ENCODE measurements around the gene AP1S1. TPM values are rescaled to one million over a fixed set of nuclear protein-coding genes. Genes with fewer than 3 reads are reported as not detected.
"Not testable (repeated sequence)": the region's sequence is repeated elsewhere in the genome, so short reads cannot be mapped to it uniquely, and the experiment has no call there.

The AP1S1 gene
- total RNA-seq, 2 donors from 2014 or later = 11.9 to 33.0 TPM

DNA sequence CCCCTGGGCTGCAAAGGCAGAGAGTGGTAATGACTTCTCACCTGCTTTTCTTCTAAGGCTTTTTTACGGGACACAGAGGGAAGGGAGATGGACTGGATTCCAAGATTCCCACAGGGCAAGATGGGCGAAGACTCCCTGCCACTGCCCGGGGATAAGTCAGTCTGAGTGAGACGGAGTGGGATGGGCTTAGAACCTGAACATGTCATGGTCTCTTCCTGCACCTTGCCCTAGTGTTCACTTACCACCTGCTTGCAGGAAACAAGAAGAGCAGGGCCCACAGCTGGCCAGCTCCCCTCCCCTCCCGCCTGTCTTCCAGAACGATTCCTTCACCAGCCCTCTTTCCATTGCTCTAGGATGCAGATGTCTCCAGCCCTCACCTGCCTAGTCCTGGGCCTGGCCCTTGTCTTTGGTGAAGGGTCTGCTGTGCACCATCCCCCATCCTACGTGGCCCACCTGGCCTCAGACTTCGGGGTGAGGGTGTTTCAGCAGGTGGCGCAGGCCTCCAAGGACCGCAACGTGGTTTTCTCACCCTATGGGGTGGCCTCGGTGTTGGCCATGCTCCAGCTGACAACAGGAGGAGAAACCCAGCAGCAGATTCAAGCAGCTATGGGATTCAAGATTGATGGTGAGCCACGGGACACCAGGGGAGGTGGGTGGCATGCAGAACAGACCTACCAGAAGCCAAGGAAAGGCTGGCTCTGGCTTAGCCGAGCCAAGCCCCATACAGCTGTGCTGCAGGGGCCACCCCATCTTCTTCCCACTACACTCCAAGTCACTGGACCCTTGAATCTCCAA is 26.0 kb upstream of the AP1S1 start:
- H3K36me3 ChIP-seq = peaks cover 23% of the 10 kb centered on the region
- ATAC-seq (ENCODE audit: insufficient number of reproducible peaks, low FRiP score, low read depth) = no peak
- peaks cover 26 to 89% of the 10 kb centered on the region in 2 donors for H3K4me1 ChIP-seq (ENCODE audit: control insufficient read depth in 1 of 2, low read depth in 2 of 2)
- H3K9me3 ChIP-seq = no peaks in the 10 kb centered on the region
- TF ChIP-seq, protein P1, sequence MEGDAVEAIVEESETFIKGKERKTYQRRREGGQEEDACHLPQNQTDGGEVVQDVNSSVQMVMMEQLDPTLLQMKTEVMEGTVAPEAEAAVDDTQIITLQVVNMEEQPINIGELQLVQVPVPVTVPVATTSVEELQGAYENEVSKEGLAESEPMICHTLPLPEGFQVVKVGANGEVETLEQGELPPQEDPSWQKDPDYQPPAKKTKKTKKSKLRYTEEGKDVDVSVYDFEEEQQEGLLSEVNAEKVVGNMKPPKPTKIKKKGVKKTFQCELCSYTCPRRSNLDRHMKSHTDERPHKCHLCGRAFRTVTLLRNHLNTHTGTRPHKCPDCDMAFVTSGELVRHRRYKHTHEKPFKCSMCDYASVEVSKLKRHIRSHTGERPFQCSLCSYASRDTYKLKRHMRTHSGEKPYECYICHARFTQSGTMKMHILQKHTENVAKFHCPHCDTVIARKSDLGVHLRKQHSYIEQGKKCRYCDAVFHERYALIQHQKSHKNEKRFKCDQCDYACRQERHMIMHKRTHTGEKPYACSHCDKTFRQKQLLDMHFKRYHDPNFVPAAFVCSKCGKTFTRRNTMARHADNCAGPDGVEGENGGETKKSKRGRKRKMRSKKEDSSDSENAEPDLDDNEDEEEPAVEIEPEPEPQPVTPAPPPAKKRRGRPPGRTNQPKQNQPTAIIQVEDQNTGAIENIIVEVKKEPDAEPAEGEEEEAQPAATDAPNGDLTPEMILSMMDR (IDR thresholded peaks at IDR 0.05) = no peak
- peak overlapping the region; percentile 93 to 95 for H3K27ac ChIP-seq
- DNase-seq (ENCODE audit: low spot score) = no peak
- H3K4me3 ChIP-seq = peak overlapping the region; percentile 74
- no peaks in the 10 kb centered on the region for H3K27me3 ChIP-seq (replicated peaks; ENCODE audit: insufficient read depth)

DNA sequence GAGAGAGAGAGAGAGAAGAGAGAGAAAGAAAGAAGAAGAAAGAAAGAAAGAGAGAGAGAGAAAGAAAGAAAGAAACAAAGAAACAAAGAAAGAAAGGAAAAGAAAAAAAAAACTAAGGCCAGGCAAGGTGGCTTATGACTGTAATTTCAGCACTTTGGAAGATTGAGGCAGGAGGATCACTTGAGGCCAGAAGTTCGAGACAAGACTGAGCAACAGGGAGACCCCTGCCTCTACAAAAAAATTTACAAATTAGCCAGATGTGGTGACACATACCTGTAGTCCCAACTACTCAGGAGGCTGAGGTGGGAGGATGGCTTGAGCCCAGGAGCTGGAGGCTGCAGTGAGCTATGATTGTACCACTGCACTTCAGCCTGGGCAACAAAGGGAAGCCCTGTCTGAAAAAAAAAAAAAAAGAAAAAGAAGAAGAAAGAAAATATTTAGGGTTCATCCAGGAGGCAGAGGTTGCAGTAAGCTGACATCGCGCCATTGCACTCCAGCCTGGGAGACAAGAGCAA is 24.6 kb upstream of the AP1S1 start:
- no peaks in the 10 kb centered on the region for H3K27me3 ChIP-seq (replicated peaks; ENCODE audit: insufficient read depth)
- H3K36me3 ChIP-seq = peaks cover 23% of the 10 kb centered on the region
- TF ChIP-seq, protein P1 (IDR thresholded peaks at IDR 0.05) = no peak
- DNase-seq (ENCODE audit: low spot score) (no peak), ATAC-seq (ENCODE audit: insufficient number of reproducible peaks, low FRiP score, low read depth) (no peak)
- H3K4me1 ChIP-seq (ENCODE audit: control insufficient read depth in 1 of 2, low read depth in 2 of 2) = peaks cover 20 to 83% of the 10 kb centered on the region in 2 donors
- peak overlapping the region; percentile 74 for H3K4me3 ChIP-seq
- H3K27ac ChIP-seq = peak overlapping the region; percentile 93 to 95
- no peaks in the 10 kb centered on the region for H3K9me3 ChIP-seq

DNA sequence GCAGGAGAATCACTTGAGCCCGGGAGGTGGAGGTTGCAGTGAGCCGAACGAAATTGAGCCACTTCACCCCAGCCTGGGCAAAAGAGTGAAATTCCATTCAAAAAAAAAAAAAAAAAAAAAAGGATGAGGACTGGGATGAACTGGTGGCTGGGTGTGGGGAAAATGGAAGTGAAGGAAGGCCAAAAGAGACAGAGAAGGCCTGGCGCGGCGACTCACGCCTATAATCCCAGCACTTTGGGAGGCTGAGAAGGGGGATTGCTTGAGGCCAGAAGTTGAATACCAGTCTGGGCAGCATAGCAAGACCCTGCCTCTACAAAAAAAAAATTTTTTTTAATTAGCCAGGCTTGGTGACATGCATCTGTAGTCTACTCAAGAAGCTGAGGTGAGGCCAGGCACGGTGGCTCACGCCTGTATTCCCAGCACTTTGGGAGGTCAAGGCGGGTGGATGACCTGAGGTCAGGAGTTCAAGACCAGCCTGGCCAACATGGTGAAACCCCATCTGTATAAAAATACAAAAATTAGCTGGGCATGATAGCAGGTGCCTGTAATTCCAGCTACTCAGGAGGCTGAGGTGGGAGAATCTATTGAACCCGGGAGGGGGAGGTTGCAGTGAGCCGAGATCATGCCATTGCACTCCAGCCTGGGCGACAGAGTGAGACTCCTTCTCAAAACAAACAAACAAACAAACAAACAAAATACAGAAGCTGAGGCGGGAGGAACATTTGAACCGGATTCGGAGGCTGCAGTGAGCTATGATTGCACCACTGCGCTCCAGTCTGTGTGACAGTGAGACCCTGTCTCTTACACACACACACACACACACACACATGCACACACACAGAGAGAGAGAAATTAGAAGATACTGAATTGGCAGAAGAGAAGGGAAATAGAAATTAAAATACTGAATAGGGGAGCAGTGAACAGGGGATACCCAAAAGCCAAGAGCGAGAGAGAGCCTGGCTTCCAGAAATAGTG is 21.4 kb upstream of the AP1S1 start:
- not testable (repeated sequence) for ATAC-seq (ENCODE audit: insufficient number of reproducible peaks, low FRiP score, low read depth); DNase-seq (ENCODE audit: low spot score); H3K27me3 ChIP-seq (replicated peaks; ENCODE audit: insufficient read depth); H3K9me3 ChIP-seq; H3K4me3 ChIP-seq
- Histone ChIP-seq H3K36me3 (peaks cover 47% of the 10 kb centered on the region), H3K4me1 (ENCODE audit: control insufficient read depth in 1 of 2, low read depth in 2 of 2) (peaks cover 8 to 77% of the 10 kb centered on the region in 2 donors), H3K27ac (peak overlapping the region in 1 of 2 donors; percentile 17)

DNA sequence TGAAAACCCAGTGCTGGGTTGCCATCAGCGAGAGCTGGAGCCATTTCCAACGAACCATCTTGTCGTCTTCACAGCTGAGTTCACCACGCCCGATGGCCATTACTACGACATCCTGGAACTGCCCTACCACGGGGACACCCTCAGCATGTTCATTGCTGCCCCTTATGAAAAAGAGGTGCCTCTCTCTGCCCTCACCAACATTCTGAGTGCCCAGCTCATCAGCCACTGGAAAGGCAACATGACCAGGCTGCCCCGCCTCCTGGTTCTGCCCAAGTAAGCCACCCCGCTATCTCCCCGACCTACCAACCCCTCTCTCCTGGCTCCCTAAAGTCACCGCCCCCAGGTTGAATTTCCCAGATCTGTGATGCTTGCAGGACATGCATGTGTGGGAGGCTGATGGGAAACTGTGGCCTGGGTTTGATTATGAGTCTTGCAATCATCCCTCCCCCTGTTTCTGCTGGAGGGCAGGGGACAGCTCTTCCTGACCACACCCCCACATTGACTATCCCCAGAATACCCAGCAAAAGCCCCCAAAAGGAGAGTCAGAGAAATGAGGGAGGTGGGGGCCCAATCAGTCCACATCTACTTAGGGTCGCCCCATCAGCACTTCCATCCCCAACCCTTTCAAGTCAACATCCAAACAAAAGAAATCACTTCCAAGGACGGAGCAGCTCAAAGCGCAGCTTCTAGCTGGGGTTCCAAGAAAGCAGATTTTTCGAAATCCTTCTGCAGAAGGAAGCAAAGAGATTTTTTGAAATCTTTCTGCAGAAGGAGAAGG is 20.5 kb upstream of the AP1S1 start:
- no peaks in the 10 kb centered on the region for H3K9me3 ChIP-seq
- H3K27ac ChIP-seq = peak overlapping the region; percentile 3 to 11
- peaks cover 9 to 74% of the 10 kb centered on the region in 2 donors for H3K4me1 ChIP-seq (ENCODE audit: control insufficient read depth in 1 of 2, low read depth in 2 of 2)
- H3K27me3 ChIP-seq (replicated peaks; ENCODE audit: insufficient read depth) = no peaks in the 10 kb centered on the region
- H3K4me3 ChIP-seq = no peak overlapping the region
- TF ChIP-seq, protein P1 (IDR thresholded peaks at IDR 0.05) = no peak
- H3K36me3 ChIP-seq = peaks cover 47% of the 10 kb centered on the region
- DNase-seq (ENCODE audit: low spot score) = no peak
- ATAC-seq (ENCODE audit: insufficient number of reproducible peaks, low FRiP score, low read depth) = no peak

DNA sequence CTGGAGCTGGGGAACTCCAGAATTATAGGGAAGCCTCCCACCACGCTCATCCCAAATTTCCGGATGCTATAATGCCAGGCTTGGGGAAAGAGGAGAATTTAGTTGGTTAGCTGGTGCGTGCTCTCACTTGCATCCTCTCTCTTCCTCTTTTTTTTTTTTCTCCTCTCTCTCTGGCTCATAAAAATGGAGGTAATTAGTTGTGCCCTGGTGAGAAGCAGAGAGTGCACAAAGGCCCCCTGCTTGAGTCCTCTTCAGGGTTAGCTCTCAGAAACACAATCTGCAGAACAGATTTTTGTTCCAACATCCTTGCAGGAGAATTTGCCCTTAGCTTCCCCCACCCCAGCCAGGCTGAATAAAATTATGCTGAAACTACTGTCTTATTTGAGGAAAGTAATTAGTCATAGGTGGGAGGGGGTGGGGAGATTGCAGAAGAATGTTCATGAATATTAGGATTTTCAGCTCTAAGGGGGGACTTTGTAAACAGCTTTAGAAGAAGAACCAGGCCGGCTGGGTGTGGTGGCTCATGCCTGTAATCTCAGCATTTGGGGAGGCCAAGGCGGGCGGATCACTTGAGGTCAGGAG is 19.8 kb upstream of the AP1S1 start:
- Histone ChIP-seq H3K4me3 (no peak overlapping the region), H3K27me3 (replicated peaks; ENCODE audit: insufficient read depth) (no peaks in the 10 kb centered on the region), H3K4me1 (ENCODE audit: control insufficient read depth in 1 of 2, low read depth in 2 of 2) (peaks cover 9 to 68% of the 10 kb centered on the region in 2 donors), H3K36me3 (peaks cover 47% of the 10 kb centered on the region), H3K27ac (peak overlapping the region; percentile 3 to 11), H3K9me3 (no peaks in the 10 kb centered on the region)
- TF ChIP-seq, protein P1 (IDR thresholded peaks at IDR 0.05) = no peak
- no peak for DNase-seq (ENCODE audit: low spot score)
- no peak for ATAC-seq (ENCODE audit: insufficient number of reproducible peaks, low FRiP score, low read depth)
